GM19438 (cell line): ENCODE data around the gene AKAP8L.
A peak's percentile ranks its signal among the peaks of the same experiment; 100 is the strongest.

Experiments used
- ATAC-seq: cut with Tn5 transposase; IDR thresholded peaks from one replicate; pipeline ENCODE4 v1.9.1; 2021; ENCODE audit warnings: low read depth; ENCODE audit not compliant: unreplicated experiment

The AKAP8L gene, protein sequence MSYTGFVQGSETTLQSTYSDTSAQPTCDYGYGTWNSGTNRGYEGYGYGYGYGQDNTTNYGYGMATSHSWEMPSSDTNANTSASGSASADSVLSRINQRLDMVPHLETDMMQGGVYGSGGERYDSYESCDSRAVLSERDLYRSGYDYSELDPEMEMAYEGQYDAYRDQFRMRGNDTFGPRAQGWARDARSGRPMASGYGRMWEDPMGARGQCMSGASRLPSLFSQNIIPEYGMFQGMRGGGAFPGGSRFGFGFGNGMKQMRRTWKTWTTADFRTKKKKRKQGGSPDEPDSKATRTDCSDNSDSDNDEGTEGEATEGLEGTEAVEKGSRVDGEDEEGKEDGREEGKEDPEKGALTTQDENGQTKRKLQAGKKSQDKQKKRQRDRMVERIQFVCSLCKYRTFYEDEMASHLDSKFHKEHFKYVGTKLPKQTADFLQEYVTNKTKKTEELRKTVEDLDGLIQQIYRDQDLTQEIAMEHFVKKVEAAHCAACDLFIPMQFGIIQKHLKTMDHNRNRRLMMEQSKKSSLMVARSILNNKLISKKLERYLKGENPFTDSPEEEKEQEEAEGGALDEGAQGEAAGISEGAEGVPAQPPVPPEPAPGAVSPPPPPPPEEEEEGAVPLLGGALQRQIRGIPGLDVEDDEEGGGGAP

DNA sequence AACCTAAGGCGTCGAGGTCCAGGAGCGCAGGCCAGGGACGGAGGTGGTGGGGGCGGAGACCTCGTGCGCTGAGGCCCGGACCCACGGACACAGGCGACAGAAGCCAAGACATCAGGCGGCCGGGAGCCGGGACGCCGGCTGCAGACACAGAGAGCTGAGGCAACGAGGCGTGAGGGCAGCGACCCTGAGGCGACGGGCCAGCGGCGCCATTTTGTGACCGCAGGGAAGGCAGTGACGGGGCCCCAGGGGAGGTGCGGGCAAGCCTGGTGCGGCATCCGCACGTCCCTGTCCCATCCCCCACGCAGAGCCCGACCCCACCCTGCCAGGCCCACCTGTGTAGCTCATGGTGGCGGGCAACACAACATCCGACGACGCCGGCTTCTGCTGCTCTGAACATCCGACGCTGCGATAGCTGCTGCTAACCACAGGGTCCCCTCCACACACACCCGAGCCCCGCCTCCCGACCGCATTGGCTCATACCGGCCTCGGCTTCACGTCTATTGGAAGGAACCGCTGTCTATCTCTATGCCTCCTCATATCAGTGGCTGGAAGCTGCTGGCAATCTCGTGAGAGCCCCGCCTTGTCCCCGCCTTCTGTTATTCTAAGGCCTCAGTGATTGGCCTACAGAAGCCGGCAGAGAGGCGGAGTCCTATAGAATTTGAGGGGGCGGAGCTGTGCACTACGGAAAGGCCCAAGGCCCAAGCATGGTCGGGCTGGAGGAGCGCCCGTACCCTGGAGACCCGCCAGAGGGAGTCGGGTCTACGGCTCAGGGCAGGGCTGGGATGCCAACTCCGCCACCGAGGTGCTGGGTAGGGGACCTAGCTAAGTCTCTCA is at the start of gene AKAP8L:
TSS of gene AKAP8L (minus strand) at position 410 of the 834 bp plus-strand sequence. CDS start at position 345, 65 bp downstream.
- peak; percentile 93 for ATAC-seq

- ATAC-seq = no peak
Observed at GRCh38 chr19:15467734-15468214, 49.0 kb upstream of the AKAP8L start.

- ATAC-seq = peak; percentile 54
Observed at GRCh38 chr19:15466851-15467733, 48.3 kb upstream of the AKAP8L start.

- ATAC-seq = no peak
Observed at GRCh38 chr19:15464394-15465385, 45.9 kb upstream of the AKAP8L start, which contains the start of gene RASAL3. TSS of gene RASAL3 (minus strand) at chr19:15464544. CDS start at chr19:15464358, 186 bp downstream.

DNA sequence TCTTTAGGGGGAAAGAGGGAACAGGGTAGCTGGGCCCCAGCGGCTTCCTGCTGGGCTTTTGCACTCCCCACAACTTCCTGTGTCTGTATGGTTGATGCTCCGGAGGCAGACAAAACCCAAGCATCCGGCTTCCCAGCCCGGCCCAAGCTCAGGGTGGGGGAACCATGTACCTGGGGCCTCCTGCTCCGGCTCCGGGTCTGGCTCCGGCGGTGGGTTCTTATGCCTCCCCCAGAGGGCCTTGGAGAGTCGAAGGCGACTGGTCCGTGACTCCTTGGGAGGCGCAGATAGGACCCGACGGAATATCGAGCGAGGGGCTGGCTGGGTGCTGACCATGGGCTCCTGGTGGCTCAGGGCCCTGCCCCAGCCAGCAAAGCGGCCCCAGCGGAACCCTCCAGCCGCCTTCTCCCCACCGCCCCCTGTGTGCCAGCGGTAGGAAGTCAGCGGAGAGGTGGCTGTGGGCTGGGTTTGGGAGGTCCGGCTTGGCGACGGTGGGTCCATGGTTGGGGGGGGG is 45.1 kb upstream of the AKAP8L start:
- ATAC-seq = no peak

DNA sequence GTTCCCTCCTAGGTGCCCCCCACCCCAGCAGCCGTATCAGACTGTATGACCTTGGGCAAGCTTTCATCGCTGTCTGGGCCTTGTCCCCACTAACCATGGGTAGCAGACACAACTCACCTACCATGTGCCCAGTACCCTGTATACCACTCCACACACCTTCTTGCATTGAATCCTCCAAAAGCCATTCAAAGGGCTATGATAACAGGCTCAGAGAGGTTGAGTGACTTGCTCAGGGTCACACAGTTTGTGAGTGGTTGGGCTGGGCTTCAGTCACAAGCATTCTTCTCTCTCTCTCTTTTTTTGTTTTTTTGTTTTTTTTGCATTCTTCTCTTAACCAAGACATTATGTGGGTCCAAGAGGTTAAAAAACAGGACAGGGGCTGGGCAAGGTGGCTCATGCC is 42.9 kb upstream of the AKAP8L start:
- no peak for ATAC-seq

- ATAC-seq = no peak
Observed at GRCh38 chr19:15457701-15458484, 39.1 kb upstream of the AKAP8L start.

- no peak for ATAC-seq
Observed at GRCh38 chr19:15456871-15457700, 38.3 kb upstream of the AKAP8L start.

GRCh38 chr19:15456441-15456840 is 37.7 kb upstream of the AKAP8L start:
- no peak for ATAC-seq

GRCh38 chr19:15455996-15456395 is 37.2 kb upstream of the AKAP8L start:
- no peak for ATAC-seq

GRCh38 chr19:15453906-15454860 is 35.4 kb upstream of the AKAP8L start:
- no peak for ATAC-seq

DNA sequence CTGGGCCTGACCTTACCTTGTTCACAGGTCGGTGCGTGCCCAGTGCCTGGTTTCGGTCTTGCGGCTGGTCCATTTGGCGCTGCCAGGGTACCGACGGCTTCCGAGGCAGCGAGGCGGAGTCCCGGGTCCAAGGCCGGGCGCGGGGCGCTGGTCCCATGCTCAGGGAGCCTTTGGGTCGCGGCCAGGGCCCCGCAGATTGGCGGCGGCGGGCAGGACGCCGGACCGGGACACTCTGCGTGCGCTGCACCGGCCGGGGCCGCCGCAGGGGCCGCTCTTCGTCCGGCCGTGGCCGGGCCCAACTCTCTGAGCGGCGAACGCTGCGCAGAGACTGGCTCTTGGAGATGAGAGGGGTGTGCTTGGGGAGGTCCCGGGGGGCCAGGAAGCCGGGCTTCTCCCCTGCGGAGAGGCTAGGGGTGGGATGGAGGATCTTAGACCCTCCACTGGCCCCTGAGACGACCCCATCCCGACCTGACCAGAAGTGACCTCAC is 34.3 kb upstream of the AKAP8L start:
- ATAC-seq = no peak

- ATAC-seq = no peak
Observed at GRCh38 chr19:15452111-15453047, 33.6 kb upstream of the AKAP8L start.

GRCh38 chr19:15450528-15450890 is 31.7 kb upstream of the AKAP8L start:
- no peak for ATAC-seq
